CD14-positive monocyte (primary cell): Measurements from ENCODE around the gene DPP8. TPM values are rescaled to one million over a fixed set of nuclear protein-coding genes. Genes with fewer than 3 reads are reported as not detected.

Experiments used
- DNase-seq, 3 donors: peaks; one replicate each; pipeline ENCODE4 v3.0.0-alpha.2; 2011 to 2022
- H2AFZ ChIP-seq: 2 replicates; pipeline ENCODE4 v1.6.0; 2012; ENCODE audit warnings: mild to moderate bottlenecking, low read depth, low read length, inconsistent platforms; ENCODE audit not compliant: insufficient read depth, poor library complexity, severe bottlenecking
- H3K27ac ChIP-seq, 2 donors: 1 replicate in 1 of 2; 2 replicates in 1 of 2; pipeline ENCODE4 v1.5.1; 2012 to 2013; ENCODE audit warnings: low read length in 2 of 2, control low read depth in 1 of 2, inconsistent platforms in 1 of 2, low read depth in 1 of 2, mild to moderate bottlenecking in 1 of 2
- H3K27me3 ChIP-seq, 2 donors: one replicate each; pipeline versions ENCODE4 v1.6.0 to v1.6.1; 2011 to 2013; ENCODE audit warnings: low read length in 2 of 2; ENCODE audit not compliant: control insufficient read depth in 2 of 2, insufficient read depth in 2 of 2
- H3K36me3 ChIP-seq, 2 donors: replicated peaks in 1 of 2; 1 replicate in 1 of 2; 2 replicates in 1 of 2; pipeline versions ENCODE4 v1.5.1 to v1.6.1; 2012 to 2013; ENCODE audit warnings: low read length in 2 of 2, control low read depth in 1 of 2, inconsistent platforms in 1 of 2, mild to moderate bottlenecking in 1 of 2; ENCODE audit not compliant: insufficient read depth in 2 of 2, control insufficient read depth in 1 of 2
- H3K4me1 ChIP-seq, 2 donors: 1 replicate in 1 of 2; 2 replicates in 1 of 2; pipeline versions ENCODE4 v1.5.1 to v1.6.1; 2012 to 2013; ENCODE audit warnings: low read length in 2 of 2, control low read depth in 1 of 2, inconsistent platforms in 1 of 2, mild to moderate bottlenecking in 1 of 2, moderate library complexity in 1 of 2; ENCODE audit not compliant: insufficient read depth in 2 of 2, control insufficient read depth in 1 of 2
- H3K4me2 ChIP-seq: replicated peaks from 2 replicates; pipeline ENCODE3; 2012; ENCODE audit warnings: low read length, moderate library complexity, mild to moderate bottlenecking; ENCODE audit not compliant: poor library complexity, severe bottlenecking; ENCODE audit errors: extremely low read depth
- H3K4me3 ChIP-seq, 3 experiments: fragments of 200-600 bp in 1 of 3; sonication (generic) in 1 of 3; replicated peaks in 1 of 3; 1 replicate in 2 of 3; 2 replicates in 1 of 3; pipeline ENCODE4 v1.5.1; 2011 to 2013; ENCODE audit warnings: low read length in 3 of 3, mild to moderate bottlenecking in 3 of 3, control low read depth in 2 of 3, low read depth in 2 of 3, inconsistent platforms in 1 of 3, moderate library complexity in 1 of 3
- H3K79me2 ChIP-seq: 2 replicates; pipeline ENCODE4 v1.6.0; 2012; ENCODE audit warnings: mild to moderate bottlenecking, control low read depth, inconsistent platforms, low read length, moderate library complexity; ENCODE audit not compliant: insufficient read depth
- H3K9ac ChIP-seq: 2 replicates; pipeline ENCODE4 v1.6.0; 2017; ENCODE audit warnings: low read length, mild to moderate bottlenecking; ENCODE audit not compliant: insufficient read depth, poor library complexity, severe bottlenecking
- H3K9me3 ChIP-seq, 2 donors: replicated peaks in 1 of 2; 1 replicate in 1 of 2; 2 replicates in 1 of 2; pipeline versions ENCODE4 v1.5.1 to v1.6.1; 2012 to 2013; ENCODE audit warnings: low read length in 2 of 2, control low read depth in 1 of 2; ENCODE audit not compliant: control insufficient read depth in 1 of 2, insufficient read depth in 1 of 2
- H4K20me1 ChIP-seq: 2 replicates; pipeline ENCODE4 v1.6.0; 2012; ENCODE audit warnings: mild to moderate bottlenecking, low read length, control low read depth, moderate library complexity; ENCODE audit not compliant: insufficient read depth
- H3K27ac Mint-ChIP-seq, 7 donors: one replicate each; pipeline ENCODE4 v1.8.0; 2020; ENCODE audit warnings: mild to moderate bottlenecking in 7 of 7, mixed read lengths in 7 of 7, moderate library complexity in 6 of 7, inconsistent platforms in 2 of 7
- H3K27me3 Mint-ChIP-seq, 3 donors: one replicate each; pipeline ENCODE4 v1.8.0; 2021 to 2022; ENCODE audit warnings: low read depth in 3 of 3, mild to moderate bottlenecking in 3 of 3, mixed read lengths in 3 of 3, moderate library complexity in 3 of 3, inconsistent platforms in 1 of 3
- H3K36me3 Mint-ChIP-seq, 2 donors: one replicate each; pipeline ENCODE4 v1.8.0; 2020; ENCODE audit warnings: mixed read lengths in 2 of 2, inconsistent platforms in 1 of 2, mild to moderate bottlenecking in 1 of 2
- H3K4me1 Mint-ChIP-seq: one replicate; pipeline ENCODE4 v1.8.0; 2020; ENCODE audit warnings: mild to moderate bottlenecking, mixed read lengths
- H3K4me3 Mint-ChIP-seq, 2 donors: one replicate each; pipeline ENCODE4 v1.8.0; 2020; ENCODE audit warnings: mild to moderate bottlenecking in 2 of 2, mixed read lengths in 2 of 2, moderate library complexity in 1 of 2
- H3K9me3 Mint-ChIP-seq, 7 donors: one replicate each; pipeline ENCODE4 v1.8.0; 2020 to 2022; ENCODE audit warnings: mixed read lengths in 7 of 7, mild to moderate bottlenecking in 6 of 7, moderate library complexity in 6 of 7, inconsistent platforms in 2 of 7
- CTCF ChIP-seq: fragments of 200-600 bp; IDR thresholded peaks from one replicate; pipeline ENCODE4 v1.8.0; 2022; ENCODE audit warnings: antibody characterized with exemption, mild to moderate bottlenecking
- WGBS: methylation state at CpG from one replicate; pipeline ENCODE4 v1.1.5; 2013; ENCODE audit warnings: missing lambda C conversion rate; ENCODE audit not compliant: insufficient coverage; 5-methylcytosine and 5-hydroxymethylcytosine counted together
- intact Hi-C, 2 donors: fragments of 100-400 bp; cut with micrococcal nuclease; formaldehyde crosslinking; loops; one replicate each; pipeline versions ENCODE4 v1.15.0 to v1.15.1; 2023
- polyA plus RNA-seq, 3 donors: library from polyadenylated mRNA; depleted of rRNA in 1 of 3; unstranded in 2 of 3; stranded (reverse) in 1 of 3; fragments of 300-500 nt in 2 of 3; fragments of >200 nt in 1 of 3; fragmentation: Illumina TruSeq in 2 of 3; gene quantifications; 1 replicate in 2 of 3; 2 replicates in 1 of 3; pipeline ENCODE4 v1.2.3, GENCODE V29; 2012 to 2021

The DPP8 gene
- polyA plus RNA-seq, 3 donors = 18.3 to 48.3 (median 38.7) TPM

GRCh38 chr15:65423150-65423975 lies 94.1 kb downstream of the DPP8 start:
- WGBS = 22% methylated on average over 23 of the region's 28 CpGs
- Histone ChIP-seq H3K4me1 (peaks cover 7 to 14% of the 10 kb centered on the region in 2 donors), H3K4me2 (no peak overlapping the region), H3K27me3 (peaks cover 27 to 60% of the 10 kb centered on the region in 2 donors), H3K79me2 (no peaks in the 10 kb centered on the region), H3K9me3 (peaks cover 0 to 28% of the 10 kb centered on the region in 2 donors), H4K20me1 (no peaks in the 10 kb centered on the region), H2AFZ (no peak overlapping the region), H3K36me3 (no peaks in the 10 kb centered on the region), H3K27ac (no peak overlapping the region), H3K4me3 (no peak overlapping the region), H3K9ac (no peak overlapping the region)
- peaks cover 66 to 74% (median 71%) of the 10 kb centered on the region in 3 donors for H3K27me3 Mint-ChIP-seq
- no peak overlapping the region for H3K27ac Mint-ChIP-seq
- no peak for DNase-seq
- peaks cover 3 to 6% of the 10 kb centered on the region in 2 donors for H3K36me3 Mint-ChIP-seq
- no peak for TF ChIP-seq CTCF
- peaks cover 12% of the 10 kb centered on the region for H3K4me1 Mint-ChIP-seq
- intact Hi-C loops = no loop called here
- peak overlapping the region; percentile 58 to 94 for H3K4me3 Mint-ChIP-seq
- peaks cover 0 to 20% (median 8%) of the 10 kb centered on the region in 7 donors for H3K9me3 Mint-ChIP-seq

- H3K27me3 Mint-ChIP-seq = peaks cover 68 to 85% (median 74%) of the 10 kb centered on the region in 3 donors
- intact Hi-C loops = no loop called here
- no peak overlapping the region for H3K27ac Mint-ChIP-seq
- H3K4me1 Mint-ChIP-seq = peaks cover 12% of the 10 kb centered on the region
- 2% methylated on average over 23 of the region's 39 CpGs for WGBS
- Histone ChIP-seq H3K27me3 (peaks cover 27 to 63% of the 10 kb centered on the region in 2 donors), H3K4me2 (peak overlapping the region; percentile 68), H2AFZ (no peak overlapping the region), H3K79me2 (no peaks in the 10 kb centered on the region), H3K4me1 (peaks cover 7 to 14% of the 10 kb centered on the region in 2 donors), H3K36me3 (no peaks in the 10 kb centered on the region), H3K4me3 (peak overlapping the region in 1 of 3 experiments; percentile 57), H3K9ac (no peak overlapping the region), H3K27ac (no peak overlapping the region), H4K20me1 (no peaks in the 10 kb centered on the region), H3K9me3 (peaks cover 0 to 28% of the 10 kb centered on the region in 2 donors)
- no peak for DNase-seq
- peaks cover 0 to 20% (median 8%) of the 10 kb centered on the region in 7 donors for H3K9me3 Mint-ChIP-seq
- H3K4me3 Mint-ChIP-seq = peak overlapping the region; percentile 56 to 96
- H3K36me3 Mint-ChIP-seq = peaks cover 3 to 6% of the 10 kb centered on the region in 2 donors
- no peak for TF ChIP-seq CTCF
Measured at GRCh38 chr15:65421360-65422215, 95.9 kb downstream of the DPP8 start.
